NCI-H2029 treated with DMSO at 0.1 percent for 48 hours (cell line): ENCODE measurements around the gene DCAF4.
"Not testable (repeated sequence)": the region's sequence is repeated elsewhere in the genome, so short reads cannot be mapped to it uniquely, and the experiment has no call there.

ENCODE experiments used
- DNase-seq: peaks from one replicate; lab custom pipeline; 2025; lab: John Stamatoyannopoulos, UW

Gene DCAF4

DNA sequence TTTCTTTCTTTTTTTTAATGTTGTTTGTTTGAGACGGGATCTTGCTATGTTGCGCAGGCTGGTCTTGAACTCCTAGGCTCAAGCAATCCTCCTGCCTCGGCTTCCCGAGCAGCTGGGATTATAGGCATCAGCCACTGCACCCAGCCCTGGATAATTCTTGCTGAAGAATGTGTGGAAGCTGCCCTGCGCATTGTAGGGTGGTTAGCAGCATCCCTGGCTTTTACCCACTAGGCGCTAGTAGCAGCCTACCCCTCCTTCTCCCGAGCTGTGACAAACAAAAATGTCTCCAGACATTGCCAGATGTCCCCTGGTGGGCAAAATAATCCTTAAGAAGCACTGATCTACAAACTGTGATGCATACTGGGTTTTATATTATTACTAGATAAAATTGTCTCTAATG is 6.6 kb downstream of the DCAF4 start:
- DNase-seq: no peak

- DNase-seq: no peak
Measured at GRCh38 chr14:72939630-72940029, 13.4 kb downstream of the DCAF4 start.

DNA sequence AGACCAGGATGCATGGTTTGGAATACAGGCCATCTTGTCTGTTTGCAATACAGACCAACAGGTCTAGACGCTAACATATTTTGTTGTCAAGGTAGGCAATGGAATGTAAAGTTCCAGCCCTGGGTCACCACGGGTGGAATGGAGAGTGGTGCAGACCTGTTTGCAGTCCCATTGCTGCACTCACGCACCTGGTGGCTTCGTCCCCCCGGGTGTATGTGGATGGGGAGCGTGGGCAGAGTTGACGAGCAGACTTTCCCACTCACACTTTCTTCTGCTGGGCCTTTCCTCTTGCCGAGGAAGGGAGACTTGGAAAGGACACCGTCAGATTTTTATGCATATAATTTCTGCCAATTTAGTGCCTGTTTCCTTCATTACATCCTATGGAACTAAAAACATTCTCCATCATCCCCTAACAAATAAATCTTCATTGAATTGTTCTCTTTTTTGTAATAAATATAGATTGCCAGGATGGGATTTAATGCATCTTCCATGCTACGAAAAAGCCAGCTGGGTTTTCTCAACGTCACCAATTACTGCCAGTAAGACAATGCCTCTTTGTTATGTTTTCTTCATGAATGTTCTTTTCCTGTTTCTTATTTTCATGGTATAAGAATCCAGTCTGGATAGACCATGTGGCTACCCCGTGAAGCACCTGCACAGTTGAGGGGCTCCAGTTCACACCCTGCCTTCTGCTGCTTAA is 15.2 kb downstream of the DCAF4 start:
- DNase-seq: no peak

GRCh38 chr14:72942934-72943333 is 16.7 kb downstream of the DCAF4 start:
- no peak for DNase-seq

- DNase-seq: no peak
Measured at GRCh38 chr14:72943876-72944430, 17.7 kb downstream of the DCAF4 start.

- DNase-seq: no peak
Measured at GRCh38 chr14:72945356-72946027, 19.2 kb downstream of the DCAF4 start.

- no peak for DNase-seq
Measured at GRCh38 chr14:72946491-72946890, 20.2 kb downstream of the DCAF4 start.

- no peak for DNase-seq
Measured at GRCh38 chr14:72947366-72948160, 21.3 kb downstream of the DCAF4 start.

DNA sequence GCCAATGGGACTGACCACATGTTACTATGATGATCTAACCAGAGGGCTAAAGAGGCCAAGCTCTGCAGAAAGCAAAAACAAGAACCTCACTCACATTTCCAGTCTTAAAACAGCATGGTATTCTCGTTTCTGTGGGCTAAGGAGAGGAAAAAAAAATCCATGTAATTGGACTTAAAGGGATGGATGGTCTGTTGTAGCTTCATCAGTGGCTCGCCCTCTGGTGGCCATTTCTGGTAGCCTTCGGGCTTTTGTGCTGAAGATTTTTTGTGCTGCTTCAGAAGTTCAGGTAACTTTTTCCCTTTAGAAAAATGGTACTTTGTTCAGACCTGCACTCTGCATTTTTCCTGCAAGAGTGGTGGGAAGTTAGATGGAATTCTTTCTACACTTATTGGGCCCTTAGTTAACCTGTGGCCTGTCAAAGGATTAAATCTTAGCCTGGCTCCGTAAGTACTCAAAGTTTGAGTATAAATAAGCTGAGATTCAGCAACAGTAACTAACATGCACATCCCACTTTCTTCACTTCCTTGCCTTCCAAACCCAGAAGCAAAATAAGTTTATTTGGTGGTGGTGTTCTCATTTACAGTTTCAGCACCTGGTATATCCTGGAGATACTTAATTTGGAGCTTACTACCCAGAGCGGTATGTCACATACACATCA is 22.3 kb downstream of the DCAF4 start:
- no peak for DNase-seq

GRCh38 chr14:72952171-72952570 is 25.9 kb downstream of the DCAF4 start:
- DNase-seq: no peak

DNA sequence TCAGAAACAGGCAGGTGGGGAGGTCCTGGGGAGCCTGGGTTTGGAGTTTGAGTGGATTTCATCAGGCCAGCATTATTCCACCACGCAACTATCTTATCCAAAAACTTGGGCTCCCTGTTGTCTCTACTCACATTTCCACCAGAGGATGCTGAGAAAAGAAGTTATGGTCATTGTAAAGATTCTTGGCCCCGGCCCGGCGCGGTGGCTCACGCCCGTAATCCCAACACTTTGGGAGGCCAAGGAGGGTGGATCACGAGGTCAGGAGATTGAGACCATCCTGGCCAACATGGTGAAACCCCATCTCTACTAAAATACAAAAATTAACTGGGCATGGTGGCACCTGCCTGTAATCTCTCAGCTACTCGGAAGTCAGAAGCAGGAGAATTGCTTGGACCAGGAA is 30.5 kb downstream of the DCAF4 start:
- DNase-seq: not testable (repeated sequence)

DNA sequence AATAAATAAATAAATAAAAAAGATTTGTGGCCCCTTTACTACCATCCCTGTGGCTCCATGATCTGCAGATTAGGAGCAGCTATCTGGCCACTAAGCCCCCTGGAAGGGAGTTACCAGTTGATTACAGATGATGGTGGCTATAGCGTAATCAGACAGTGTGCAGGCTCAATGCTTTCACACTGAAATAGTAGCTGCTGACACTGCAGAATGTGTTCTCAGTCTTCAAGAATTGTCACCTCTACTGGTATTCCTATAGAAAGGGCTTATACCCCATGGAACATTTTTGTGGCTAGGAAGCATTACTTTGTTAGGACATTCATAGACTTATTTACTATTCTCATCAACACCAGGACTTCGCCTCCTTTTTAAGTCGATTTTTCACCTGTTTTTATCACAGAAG is 30.9 kb downstream of the DCAF4 start:
- no peak for DNase-seq

- no peak for DNase-seq
Measured at GRCh38 chr14:72958548-72958947, 32.3 kb downstream of the DCAF4 start.

DNA sequence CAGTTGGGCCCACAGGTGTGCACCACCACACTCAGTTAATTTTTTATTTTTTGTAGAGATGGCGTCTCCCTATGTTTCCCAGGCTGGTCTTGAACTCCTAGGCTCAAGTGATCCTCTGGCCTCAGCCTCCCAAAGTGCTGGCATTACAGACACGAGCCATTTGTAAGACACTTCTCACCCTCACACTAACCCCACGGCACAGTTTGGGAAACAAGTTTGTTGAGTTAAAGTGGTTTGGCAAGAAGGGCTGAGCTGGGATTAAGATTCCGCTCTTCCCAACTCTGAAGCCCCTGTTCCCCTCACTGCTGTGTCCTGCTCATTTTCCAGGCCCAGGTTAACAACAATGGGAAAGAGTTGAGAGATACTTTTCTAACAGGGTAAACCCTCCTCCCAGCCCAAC is 34.8 kb downstream of the DCAF4 start:
- not testable (repeated sequence) for DNase-seq

DNA sequence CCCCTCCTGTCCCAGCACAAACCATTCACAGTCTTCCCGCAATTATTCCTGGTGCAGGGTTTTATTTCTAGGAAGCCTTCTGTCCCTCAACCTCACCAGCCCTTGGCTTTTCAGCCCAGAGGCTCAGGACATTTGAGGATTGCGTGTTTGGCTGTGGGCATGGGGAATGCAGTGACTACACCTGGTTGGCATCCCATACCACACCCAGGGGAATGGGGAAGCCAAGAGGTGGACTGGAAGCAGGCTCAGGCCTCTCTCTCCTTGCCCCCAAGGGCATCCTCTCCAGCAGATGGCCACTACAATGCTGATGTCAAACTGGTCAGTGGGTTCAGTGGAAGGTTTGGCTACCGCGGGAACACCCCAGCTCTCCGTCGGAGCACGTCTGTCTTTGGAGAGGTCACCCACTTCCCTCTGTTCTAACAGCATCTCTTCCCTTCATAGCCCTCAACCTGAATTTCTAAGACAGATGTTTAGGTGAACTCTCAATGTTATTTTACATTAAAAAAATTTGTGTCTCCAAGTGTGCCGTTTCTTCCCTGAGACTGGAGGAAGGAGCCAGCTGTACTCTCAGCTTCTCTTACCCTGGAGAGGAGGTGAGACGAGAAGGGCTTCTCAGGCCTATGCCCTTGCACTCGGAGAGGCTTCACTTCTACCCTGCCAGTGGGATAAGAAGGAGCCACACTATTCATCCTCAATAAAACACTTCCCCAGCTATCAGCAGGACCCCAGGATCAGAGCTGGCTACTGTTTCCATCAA is 35.5 kb downstream of the DCAF4 start:
- DNase-seq: no peak

DNA sequence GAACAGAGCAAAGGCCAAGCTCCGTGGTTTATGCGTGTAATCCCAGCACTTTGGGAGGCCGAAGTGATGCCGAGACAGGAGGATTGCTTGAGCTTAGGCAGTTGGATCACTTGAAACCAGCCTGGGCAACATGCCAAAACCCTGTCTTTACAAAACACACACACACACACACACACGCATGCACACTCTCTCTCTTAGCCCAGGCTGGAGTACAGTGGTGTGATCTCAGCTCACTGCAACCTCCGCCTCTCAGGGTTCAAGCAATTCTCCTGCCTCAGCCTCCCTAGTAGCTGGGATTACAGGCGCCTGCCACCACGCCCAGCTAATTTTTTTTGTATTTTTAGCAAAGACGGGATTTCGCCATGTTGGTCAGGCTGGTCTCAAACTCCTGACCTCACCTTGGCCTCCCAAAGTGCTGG is 36.1 kb downstream of the DCAF4 start:
- peak; percentile 8 for DNase-seq

DNA sequence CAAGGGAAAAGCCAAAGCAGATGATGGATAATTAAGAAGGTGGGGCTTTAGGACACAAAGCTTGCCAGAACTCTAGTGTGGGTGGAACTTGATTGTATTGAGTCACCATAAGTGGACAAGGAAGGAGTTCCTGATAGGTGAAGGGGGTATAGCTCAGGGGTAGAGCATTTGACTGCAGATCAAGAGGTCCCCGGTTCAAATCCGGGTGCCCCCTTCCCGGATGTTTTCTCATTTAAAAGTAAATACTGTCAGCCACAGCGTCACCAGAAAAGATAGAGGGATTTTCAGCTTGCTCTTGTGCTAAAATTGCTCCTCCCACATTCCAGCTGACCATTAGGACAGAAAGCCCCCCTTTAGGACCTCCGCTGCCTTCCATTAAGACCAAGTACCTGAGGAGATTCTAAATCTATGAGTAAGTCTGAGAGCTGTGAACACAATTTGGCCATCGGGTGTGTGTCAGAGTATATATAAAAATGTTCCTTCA is 36.6 kb downstream of the DCAF4 start:
- DNase-seq: peak; percentile 28

GRCh38 chr14:72965249-72965648 is 39.0 kb downstream of the DCAF4 start:
- DNase-seq: no peak

GRCh38 chr14:72966038-72966437 is 39.8 kb downstream of the DCAF4 start:
- DNase-seq: no peak

GRCh38 chr14:72968316-72968715 is 42.1 kb downstream of the DCAF4 start:
- DNase-seq: no peak

GRCh38 chr14:72970058-72970630 is 43.9 kb downstream of the DCAF4 start:
- no peak for DNase-seq
